SK-MEL-5 (cell line): ENCODE measurements around the gene ANO6. TPM values are rescaled to one million over a fixed set of nuclear protein-coding genes. Genes with fewer than 3 reads are reported as not detected.
A peak's percentile ranks its signal among the peaks of the same experiment; 100 is the strongest.
"Not testable (repeated sequence)": the region's sequence is repeated elsewhere in the genome, so short reads cannot be mapped to it uniquely, and the experiment has no call there.

ENCODE experiments used
- DNase-seq: peaks from one replicate; pipeline ENCODE4 v3.0.0-alpha.2; 2016; ENCODE audit warnings: low read depth, low spot score
- in situ Hi-C: cut with HindIII; loops from 2 replicates; pipeline ENCODE4 v1.10.0; 2016; ENCODE audit warnings: low sequenced_read_pairs, high pct_unique_total_duplicates, low pct_unique_long_range_greater_than_20kb
- total RNA-seq: library from RNA; depleted of rRNA; stranded (reverse); fragments of >200 nt; shearing (Covaris generic); gene quantifications from 2 replicates; pipeline ENCODE4 v1.2.3, GENCODE V29; 2014

The ANO6 gene
- total RNA-seq, 1 experiment from 2014 or later: 30.2 TPM

DNA sequence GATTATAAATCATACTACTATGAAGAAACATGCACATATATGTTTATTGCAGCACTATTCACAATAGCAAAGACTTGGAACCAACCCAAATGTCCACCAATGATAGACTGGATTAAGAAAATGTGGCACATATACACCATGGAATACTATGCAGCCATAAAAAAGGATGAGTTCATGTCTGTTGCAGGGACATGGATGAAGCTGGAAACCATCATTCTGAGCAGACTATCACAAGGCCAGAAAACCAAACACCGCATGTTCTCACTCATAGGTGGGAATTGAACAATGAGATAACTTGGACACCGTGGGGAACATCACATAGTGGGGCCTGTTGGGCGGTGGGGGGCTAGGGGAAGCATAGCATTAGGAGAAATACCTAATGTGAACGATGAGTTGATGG, 181.6 kb downstream of the ANO6 start:
- DNase-seq, in situ Hi-C loops: not testable (repeated sequence)

- in situ Hi-C loops: no loop called here
Measured at GRCh38 chr12:45398552-45398951, 182.7 kb downstream of the ANO6 start.

DNA sequence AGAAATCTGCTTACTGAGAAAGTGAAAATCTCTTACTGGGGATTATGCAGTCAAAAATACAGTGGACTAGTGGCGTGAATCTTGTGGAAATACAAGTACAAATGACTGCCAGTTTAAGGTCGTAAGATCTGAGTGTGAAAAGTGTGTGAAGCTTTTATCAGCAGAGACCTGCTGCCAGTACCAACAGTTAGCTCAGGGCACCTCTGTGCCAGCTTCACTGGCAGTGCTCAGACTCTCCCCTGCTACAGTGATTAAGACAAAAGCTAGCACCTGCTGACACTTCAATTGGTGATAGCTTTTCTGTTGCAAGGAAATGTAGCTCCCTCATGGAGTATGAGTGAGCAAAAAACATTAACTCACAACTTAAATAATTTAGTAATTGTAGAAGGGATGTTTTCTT, 185.1 kb downstream of the ANO6 start:
- no peak for DNase-seq
- in situ Hi-C loops: no loop called here

More at GRCh38 chr12:45398552-45398951, 182.7 kb downstream of the ANO6 start:
- no peak for DNase-seq

GRCh38 chr12:45402288-45402687, 186.4 kb downstream of the ANO6 start:
- in situ Hi-C loops: no loop called here
- DNase-seq: no peak

DNA sequence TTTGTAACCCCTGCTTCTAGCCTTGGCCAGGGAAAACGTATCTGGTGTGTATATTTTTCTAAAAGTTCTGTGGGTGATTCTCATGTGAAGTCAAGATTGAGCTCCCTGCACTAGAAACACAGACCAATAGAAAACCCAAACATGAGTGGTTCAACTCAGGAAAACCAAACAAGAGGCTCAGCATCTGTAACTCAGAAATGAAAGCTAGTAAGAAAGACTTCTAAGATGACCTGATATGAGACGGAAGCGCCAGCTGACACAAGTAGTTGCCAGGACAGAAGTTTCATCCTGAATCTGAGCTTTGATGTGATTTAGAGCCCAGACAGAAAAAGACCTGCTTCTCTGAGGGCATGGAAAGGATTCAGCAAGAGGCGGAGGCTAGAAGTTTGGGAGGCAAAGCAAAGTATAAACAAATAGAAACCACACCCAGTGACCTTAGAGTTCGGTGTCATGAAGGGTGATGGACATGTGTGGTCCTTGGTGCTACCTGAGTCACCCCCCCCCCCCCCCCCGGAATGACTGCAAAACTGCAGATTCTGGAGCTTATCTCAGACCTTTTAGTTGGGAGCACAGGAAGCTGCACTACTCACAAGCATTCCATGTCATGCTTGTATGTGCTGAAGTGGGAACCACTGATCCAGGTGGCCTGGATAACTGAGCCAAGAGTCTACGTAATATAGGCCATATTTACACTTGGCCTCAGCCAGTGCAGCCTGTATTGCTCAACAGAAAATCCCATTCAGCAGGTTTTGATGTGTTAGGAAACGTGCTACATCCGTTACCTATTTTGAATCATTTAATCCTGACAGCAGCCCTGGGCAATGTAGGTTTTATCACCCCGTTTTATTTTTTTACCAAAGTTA, 191.3 kb downstream of the ANO6 start:
- in situ Hi-C loops: no loop called here
- no peak for DNase-seq

DNA sequence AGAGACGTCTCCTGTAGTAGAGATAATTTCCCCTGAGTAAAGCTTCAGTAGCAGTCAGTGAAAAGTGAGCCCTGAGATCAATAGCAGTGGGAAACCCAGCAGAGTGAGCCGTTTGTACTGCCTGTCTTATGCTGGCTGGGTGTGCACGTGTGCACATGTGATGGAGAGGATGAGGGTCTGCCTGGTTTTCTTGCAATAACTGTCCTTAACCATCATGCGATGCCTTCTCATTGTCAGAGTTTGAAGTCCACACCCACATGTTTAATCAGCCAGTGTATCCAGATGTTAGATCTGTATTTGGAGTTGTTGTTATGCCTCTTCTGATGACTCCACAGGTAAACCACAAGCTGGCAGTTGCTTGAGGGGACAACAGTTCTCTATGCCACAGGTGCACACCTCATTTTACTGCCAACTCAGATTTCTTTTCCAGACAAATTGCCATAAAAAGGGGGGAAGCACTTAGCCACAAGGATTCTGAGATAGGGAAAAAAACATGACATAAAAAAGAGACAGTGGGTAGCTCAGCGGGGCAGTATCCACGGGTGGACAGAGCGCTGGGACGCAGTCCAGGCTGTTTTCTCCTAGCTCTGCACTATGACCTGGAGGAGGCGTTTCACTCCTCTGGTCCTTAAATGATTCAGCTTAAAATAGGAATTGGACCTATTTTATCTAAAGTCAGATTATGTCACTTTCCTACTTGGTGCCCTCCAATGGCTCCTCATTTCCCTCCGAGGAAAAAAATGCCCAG, 192.3 kb downstream of the ANO6 start:
- in situ Hi-C loops: no loop called here
- DNase-seq: no peak

DNA sequence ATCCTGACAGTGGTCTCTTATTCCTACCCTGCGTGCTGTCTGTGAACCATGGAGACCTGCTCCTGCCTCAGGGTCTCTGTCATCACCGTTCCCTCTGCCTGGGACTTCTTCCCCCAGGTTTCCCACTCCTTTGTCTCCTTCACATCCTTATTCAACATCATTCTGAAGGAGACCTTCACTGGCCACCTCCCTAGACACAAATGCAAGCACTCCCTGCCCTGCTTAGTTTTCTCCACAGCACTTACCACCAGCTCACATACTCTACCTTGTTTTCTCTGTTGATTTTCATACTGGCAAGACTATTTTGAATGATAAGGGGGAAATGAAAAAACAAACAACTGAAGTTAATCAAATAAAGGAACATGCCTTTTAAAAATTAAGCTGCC, 192.8 kb downstream of the ANO6 start:
- no peak for DNase-seq
- in situ Hi-C loops: no loop called here

DNA sequence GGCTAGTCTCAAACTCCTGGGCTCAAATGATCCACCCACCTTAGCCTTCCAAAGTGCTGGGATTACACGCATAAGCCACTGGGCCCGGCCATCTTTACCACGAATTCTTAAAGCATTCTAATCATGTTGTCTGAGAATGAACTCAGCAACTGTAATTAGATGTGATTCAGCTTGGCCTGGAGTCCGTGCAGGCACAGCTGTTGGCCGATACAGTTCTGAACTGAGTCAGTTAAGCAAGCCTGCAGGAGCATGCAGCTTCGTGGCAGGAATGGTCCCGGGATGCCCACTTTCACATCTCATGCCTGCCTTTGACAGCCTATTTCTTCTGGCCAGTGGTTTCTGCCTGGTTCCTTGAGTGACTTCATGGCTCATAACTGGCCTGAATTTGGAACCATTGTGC, 194.1 kb downstream of the ANO6 start:
- no peak for DNase-seq
- in situ Hi-C loops: no loop called here

- in situ Hi-C loops: no loop called here
- no peak for DNase-seq
Measured at GRCh38 chr12:45411626-45412025, 195.7 kb downstream of the ANO6 start.

DNA sequence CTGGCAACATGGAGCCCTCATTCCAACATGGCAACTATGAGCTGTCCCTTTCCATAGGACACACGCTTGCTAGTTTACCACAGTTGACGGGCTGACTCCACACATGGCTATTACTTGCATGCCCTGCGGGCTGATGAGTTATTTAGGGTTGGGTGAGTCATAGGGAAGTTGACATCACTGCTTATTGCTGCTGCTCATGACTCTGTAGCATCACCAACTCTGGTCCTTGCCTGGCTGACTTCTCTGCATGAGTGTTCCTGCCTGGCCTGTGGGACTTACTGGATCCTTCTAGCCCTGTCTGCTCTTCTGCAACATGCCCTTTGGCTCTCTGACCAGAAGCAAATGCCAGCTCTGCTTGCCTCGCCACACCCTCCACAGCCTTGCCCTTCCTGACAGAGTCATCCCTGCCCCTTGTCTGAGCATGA, 199.5 kb downstream of the ANO6 start:
- in situ Hi-C loops: no loop called here
- DNase-seq: peak; percentile 93

DNA sequence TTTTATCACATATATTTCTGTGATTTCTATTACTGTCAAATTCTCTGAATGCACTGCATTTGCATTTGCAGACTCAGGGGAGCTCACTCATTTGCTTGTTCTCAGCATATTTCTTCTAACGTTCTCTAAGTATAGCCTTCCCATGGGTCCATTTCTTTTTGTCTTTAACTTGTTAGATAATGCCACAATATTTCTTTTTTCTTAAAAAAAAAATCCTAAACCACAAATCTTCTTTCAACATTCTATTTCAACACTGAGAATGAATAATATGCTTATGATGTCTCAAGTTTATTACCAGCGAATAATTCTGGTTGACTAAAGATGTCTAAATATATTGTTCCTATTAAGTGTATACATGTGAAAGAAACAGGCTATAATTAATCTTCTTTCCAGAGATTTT, 200.2 kb downstream of the ANO6 start:
- in situ Hi-C loops: no loop called here
- no peak for DNase-seq

- in situ Hi-C loops: no loop called here
- DNase-seq: no peak
Measured at GRCh38 chr12:45418520-45418919, 202.6 kb downstream of the ANO6 start.

GRCh38 chr12:45419317-45419814, 203.5 kb downstream of the ANO6 start:
- in situ Hi-C loops: no loop called here
- DNase-seq: no peak

GRCh38 chr12:45421736-45422135, 205.8 kb downstream of the ANO6 start:
- no peak for DNase-seq
- in situ Hi-C loops: no loop called here

DNA sequence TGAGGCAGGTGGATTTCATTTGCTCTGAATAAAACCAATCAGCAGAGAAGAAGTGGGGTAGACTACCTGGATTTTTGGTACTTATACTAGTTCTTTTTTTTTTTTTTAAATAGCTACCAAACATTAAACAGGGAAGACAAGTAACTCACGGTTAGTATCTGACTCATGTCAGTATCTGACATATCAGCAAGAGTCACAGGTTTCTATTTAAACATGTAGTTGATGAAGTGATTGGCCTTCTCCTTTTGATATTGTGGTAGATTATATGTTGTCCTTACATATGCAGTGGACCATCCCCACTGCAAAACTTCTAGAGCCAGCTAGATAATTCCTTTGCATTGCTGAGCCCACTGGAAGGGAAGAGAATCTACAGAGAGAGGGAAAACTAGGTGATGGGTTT, 208.0 kb downstream of the ANO6 start:
- in situ Hi-C loops: no loop called here
- no peak for DNase-seq

DNA sequence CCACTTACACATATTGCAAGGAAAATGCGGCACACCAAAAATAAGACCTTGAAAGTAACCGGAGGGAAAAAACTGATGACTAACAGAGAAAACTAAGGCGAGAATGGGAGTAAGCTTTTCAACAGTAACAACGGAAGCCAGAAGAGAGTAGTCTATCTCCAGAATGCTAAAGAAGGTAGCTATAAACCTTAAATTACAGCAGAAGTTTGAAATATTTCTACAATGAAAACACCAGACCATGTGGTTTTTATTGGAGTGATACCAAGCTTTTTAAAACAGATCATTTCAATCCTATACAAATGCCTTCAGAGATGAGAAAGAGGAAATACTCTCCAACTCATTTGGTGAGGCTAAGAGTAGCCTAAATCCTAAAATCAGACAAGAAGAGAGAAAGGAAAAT, 209.5 kb downstream of the ANO6 start:
- DNase-seq: no peak
- in situ Hi-C loops: no loop called here

DNA sequence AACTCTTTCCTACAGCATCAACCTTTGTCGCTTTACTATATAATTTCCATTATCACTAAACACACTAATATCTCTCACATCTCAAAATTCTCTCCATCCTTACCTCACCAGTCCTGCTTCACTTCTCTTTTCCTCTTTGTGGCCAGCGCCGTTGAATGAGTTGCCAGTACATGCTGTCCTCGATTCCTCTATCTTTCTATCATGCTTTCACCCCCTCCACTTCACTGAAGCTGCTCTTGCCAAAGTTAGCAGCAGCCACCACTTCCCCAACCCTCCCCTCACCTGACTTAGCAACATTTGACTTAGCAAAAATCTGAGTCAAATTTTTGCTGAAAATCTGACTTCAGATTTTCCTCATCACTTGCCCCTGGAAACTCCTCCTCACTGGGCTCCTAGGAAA, 210.4 kb downstream of the ANO6 start:
- DNase-seq: no peak
- in situ Hi-C loops: no loop called here

DNA sequence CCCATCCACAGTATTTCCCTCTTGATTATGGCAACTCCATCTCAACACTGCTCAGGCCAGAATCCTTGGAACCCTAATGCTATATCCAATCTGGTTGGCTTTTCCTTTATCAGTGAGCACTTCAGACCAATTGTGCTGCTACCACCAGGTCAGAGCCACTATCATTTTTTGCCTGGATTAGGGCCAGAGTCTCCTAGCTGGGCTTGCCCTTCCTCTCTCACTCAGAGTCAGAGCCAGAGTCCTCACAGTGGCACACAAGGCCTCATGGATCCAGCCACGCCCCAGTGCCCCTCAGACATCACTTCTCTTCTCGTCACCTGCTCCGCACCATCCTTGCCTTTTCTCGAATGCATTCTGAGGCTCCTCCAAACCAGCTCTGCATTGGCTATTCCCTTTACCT, 211.1 kb downstream of the ANO6 start:
- in situ Hi-C loops: no loop called here
- no peak for DNase-seq

DNA sequence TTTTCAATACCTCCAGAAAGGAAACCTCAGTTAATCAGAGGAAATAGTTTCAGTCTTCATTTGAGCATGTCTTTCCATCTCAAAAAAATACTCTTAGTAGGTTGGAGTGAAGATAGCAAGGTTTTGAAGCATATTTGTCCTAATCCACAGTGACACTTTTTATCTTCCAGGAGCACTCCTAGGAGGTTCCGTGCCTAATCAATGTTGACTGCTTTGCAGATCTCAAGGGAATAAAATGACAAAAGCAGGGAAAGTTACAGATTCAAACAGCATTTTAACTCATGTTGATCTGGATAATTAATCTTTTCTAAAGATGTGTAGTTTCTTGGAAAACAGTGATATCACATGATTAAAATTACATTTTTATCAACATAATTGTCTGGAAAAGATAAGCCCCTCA, 213.9 kb downstream of the ANO6 start:
- in situ Hi-C loops: no loop called here
- no peak for DNase-seq
